Hypothalamus (tissue), 51 donors: Measurements from ENCODE around the gene NMRK2.
"Not testable (repeated sequence)": the region's sequence is repeated elsewhere in the genome, so short reads cannot be mapped to it uniquely, and the experiment has no call there.

Experiments
- DNase-seq, 51 donors: peaks; one replicate each; lab custom pipeline; 2025; lab: John Stamatoyannopoulos, UW

NMRK2 gene

DNA sequence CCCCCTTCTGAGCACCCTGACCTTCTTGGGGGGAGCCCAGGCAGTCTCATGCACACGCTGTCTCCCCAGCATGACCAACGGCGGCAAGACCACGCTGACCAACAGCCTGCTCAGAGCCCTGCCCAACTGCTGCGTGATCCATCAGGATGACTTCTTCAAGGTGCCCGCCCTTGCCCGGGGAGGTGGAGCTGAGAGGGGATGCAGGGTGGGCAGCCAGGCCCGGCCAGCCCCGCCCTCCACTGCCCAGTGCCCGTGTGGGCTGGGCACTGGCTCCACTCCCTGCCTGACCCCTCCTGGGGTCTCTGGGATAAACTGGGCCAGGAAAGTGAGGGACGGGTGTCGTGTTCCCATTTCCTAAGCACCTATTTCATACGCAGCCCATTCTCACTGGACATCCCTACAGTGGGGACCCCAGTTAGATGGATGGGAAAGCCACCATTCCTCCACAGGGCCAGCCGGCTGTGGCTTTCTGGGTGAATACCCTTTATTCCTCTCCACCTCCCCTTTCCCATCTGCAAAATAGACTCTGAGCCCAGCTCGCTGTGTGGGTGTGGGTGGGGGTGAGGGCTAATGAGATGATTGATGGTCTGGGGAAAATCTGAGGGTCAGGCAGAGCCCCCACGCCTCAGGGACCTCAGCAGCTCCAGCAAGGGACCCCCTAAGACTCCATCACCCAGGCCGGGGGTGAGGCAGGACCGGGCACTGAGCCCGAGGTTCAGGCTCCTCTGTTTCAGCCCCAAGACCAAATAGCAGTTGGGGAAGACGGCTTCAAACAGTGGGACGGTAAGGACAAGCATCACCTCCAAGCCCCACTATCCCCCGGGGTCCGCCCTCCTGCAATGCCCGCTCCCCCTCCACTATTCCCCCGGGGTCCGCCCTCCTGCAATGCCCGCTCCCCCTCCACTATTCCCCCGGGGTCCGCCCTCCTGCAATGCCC lies 3.9 kb downstream of the NMRK2 start:
- no peak for DNase-seq

GRCh38 chr19:3938300-3938950 lies 5.6 kb downstream of the NMRK2 start:
- not testable (repeated sequence) for DNase-seq

DNA sequence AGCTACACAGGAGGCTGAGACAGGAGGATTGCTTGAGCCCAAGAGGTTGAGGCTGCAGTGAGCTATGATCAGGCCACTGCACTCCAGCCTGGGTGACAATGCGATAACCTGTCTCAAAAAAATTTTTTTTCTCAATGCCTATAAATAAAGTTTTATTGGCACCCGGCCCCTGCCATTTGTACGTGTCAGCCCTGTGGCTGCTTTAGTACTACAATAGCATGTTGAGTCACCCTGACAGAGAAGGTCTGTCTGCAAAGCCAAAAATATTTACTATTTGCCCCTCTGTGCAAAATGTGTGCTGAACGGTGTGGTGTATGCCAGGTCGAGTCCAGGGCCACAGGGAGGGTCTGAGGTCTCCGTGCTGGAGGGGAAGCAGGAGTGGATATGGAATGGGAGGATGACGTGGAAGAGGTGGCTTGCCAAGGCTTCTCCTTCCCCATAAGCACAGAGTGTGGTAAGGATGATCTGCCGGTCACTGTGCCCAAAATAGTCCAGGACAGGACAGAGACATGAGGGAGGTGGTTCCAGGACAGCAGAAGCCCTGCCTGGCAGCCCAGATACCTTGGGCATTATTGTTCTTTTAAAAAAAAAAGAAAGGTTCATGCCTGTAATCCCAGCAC lies 10.0 kb downstream of the NMRK2 start:
- no peak for DNase-seq

GRCh38 chr19:3944018-3944721 lies 11.3 kb downstream of the NMRK2 start:
- DNase-seq: no peak

DNA sequence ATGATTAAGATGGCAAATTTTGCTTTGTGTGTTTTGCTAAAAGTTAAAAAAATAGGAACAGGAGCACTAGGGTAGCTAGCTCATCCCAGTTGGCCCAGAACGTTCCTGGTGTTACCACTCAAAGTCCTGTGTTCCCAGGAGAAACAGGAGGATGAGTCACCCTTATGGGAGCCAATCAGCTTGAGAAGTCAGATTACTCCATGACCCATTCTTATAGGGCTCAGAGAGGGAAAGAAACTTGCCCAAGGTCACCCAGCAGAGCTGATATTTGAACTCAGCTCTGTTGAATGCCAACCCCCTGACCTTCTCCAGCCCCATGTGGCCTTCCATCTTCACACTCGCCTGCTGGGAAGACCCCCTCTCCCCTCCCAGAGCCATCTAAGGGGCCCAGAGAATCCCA lies 13.0 kb downstream of the NMRK2 start:
- DNase-seq: no peak

DNA sequence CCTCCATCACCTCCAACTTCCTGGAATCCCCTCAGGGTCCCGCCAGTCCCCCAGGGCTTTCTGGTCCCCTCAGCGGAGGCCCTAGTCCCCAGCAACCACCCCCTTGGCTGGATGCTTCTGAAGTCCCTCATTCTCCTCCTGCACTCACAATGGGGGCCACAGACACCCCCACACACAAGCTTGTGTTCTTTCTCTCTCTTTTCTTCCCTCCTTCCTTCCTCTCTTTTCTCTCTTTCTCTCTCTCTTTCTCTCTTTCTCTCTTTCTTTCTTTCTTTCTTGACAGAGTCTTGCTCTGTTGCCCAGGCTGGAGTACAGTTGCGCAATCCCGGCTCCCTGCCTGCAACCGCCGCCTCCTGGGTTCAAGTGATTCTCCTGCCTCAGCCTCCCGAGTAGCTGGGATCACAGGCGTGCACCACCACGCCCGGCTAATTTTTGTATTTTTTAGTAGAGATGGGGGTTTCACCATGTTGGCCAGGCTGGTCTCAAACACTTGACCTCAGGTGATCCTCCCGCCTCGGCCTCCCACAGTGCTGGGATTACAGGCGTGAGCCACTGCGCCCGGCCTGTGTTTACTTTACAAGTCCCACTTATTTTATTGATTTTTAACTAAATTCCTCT lies 14.6 kb downstream of the NMRK2 start:
- DNase-seq: not testable (repeated sequence)

DNA sequence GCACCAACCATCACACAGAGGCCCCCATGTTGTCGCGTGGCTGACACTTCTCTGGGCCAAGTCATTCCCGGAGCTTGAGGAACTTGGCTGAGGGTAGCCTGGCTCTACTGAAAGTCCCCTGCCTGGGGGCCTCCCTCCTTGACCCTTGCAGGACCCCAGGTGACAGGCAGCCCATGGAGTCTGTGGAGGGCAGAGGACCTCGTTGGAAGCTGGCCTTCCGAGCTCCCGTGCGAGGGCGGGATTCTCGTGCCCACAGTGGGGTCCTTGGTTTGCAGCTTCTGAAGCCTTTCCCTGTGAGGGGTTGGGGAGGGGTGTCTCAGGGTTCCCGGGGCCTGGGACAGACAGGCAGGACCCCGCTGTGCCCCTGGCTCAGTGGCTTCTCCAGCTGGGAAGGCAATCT lies 16.4 kb downstream of the NMRK2 start:
- no peak for DNase-seq

DNA sequence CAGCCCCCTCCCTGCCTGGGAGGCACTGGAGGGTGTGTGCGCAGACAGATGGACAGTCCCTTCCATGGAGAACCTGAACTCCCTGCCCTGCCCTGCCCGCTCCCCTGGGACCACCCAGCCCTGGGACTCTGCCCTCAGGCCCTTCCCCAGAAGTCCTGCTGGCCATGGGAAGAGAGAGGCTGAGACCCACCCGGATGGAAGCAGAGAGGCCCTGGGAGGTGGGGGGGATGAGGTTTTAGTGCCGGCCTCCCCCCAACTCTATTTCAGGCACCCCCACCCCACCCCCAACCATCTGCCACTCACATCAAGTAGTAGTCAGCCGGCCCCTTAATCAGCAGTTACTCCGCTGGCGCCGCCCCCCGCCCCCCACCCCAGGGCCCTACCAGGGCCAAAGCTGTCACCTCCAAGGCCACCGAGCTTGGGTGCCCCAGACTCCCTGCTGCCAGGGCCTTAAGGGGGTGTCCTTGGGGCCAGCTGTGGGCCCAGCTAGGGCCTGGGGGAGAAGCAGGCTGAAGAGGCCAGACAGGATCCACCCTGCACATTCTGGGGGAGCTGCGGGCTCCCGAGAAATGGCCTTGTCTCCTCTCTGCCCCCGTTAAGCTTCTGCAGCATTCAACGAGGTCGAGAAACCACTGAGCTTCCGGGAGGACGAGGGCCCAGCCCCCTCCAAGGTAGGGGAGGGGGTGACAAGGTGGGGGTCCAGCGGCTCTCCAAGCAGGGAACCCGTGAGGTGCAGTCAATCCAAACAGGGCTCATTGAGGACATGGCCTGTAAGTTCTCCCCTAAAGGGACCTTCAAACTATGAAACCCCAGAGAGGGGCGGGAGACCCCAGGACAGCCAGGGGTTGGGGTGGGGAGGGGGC lies 17.4 kb downstream of the NMRK2 start:
- no peak for DNase-seq

- DNase-seq: no peak
Measured at GRCh38 chr19:3950871-3951861, 18.3 kb downstream of the NMRK2 start.

DNA sequence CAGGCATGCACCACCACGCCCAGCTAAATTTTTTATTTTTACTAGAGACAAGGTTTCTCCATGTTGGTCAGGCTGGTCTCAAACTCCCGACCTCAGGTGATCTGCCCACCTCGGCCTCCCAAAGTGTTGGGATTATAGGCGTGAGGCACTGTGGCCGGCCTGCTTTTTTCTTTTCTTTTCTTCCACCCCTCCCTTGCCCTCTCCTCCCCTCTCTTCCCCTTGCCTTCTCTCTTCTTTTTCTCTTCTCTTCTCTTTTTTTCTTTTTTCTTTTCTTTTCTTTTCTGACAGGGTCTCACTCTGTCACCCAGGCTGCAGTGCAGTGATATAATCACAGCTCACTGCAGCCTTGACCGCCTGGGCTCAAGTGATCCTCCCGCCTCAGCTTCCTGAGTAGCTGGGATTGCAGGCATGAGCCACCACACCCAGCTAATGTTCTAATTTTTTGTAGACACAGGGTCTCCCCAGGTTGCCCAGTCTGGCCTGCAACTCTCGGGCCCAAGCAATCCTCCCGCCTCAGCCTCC lies 19.9 kb downstream of the NMRK2 start:
- DNase-seq: not testable (repeated sequence)

- no peak for DNase-seq
Measured at GRCh38 chr19:3954107-3954506, 21.2 kb downstream of the NMRK2 start.

- not testable (repeated sequence) for DNase-seq
Measured at GRCh38 chr19:3955276-3955675, 22.4 kb downstream of the NMRK2 start.

GRCh38 chr19:3955688-3956087 lies 22.8 kb downstream of the NMRK2 start:
- DNase-seq: no peak

DNA sequence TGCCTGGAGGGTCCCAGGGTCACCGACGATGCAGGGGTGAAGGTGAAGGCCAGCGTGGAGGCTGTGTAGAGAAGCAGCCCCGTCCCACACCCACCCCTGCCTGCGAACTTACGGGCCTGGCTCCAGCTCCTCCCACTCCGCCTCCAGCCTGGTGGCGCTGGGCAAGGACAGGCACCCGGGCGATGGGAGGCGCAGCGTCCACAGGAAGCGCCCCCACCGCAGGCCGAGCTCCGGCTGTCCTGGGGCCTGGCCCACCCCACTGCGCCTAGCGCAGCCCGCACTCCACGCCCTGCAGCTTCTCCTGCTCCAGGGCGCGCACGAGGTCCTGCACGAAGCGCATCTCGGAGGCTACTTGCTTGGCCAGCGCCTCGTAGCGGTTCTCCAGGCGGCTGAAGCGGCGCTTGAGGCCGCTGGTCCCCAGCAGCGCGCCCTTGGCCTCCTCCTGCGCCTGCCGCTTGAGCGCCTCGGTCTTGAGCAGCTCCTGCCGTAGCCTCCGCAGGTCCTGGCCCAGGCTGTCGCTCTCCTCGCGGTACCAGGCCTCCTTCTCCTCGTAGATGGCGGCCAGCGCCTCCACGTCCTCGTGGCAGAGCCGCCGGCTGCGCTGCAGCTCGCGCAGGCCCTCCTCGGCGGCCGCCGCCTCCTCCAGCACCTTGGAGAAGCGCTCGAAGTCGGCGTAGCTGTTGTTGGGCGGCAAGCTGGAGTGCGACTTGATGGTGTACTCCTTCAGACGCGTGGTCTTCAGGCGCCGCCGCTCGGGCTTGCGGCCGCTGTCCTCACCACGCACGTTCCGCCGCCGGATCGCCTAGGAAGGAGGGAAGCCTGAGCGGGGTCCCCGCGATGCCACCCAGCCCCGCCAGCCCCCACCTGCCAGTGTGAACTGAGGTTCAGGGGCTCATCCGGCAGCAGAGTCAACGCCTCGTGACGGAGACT lies 26.2 kb downstream of the NMRK2 start:
- DNase-seq: no peak

DNA sequence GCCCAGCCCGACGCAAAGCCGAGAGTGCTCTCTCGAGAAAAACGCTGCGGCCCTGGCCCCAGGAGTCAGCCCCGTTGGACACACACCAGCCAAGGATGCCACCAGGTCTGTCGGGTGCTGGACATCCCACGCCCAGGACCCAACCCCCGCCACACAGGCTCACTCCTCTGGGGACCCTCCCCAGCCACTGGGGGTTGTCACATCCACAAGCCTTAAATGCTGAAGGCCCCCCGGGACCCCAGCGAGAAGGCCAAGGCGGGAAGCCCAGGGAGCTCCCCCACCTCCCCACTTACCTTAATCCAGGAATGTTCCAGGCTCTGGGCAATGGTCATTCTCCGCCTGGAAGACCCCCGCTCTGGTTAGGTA lies 26.9 kb downstream of the NMRK2 start:
- no peak for DNase-seq

DNA sequence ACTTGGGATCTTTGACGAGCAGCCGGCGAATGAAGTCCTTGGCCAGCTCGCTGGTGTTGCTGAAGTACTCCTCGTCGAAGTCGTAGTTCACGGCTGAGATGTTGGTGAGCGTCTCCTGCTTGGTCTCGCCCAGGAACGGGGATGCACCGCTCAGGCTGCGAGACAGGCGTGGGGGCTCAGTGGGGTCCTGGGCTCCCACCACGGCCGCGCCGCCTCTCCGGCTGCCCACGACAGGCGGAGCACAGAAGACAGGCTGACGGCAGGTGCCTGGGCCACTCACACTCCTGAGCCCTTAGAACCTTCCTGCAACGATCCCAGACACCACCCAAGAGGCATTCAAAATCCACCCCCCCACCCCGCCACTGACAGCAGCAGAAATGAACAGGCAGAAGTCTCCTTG lies 28.1 kb downstream of the NMRK2 start:
- no peak for DNase-seq
